Measurements from ENCODE around the gene CTAGE8.
"Not testable (repeated sequence)": the region's sequence is repeated elsewhere in the genome, so short reads cannot be mapped to it uniquely, and the experiment has no call there.

DNA sequence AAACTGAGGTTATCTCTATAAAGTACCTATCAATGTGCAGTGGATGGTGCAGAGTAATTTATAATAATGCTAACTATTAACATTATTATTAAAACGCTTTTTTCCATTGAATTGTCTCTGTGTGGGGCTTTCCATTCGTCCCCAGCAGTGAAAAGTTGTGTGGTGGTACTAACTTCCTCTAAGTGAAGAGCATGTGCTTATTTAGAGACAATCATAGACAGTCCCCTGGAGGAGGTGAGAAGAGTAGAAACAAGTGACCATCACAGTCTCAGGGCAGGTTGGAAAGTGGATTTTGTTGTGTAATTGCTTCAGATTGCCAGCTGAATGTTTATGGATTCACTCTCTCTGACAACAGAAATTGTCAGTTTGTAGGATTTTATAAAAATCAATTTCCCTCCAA, 38.1 kb downstream of the CTAGE8 start:
- TF ChIP-seq, protein P1, sequence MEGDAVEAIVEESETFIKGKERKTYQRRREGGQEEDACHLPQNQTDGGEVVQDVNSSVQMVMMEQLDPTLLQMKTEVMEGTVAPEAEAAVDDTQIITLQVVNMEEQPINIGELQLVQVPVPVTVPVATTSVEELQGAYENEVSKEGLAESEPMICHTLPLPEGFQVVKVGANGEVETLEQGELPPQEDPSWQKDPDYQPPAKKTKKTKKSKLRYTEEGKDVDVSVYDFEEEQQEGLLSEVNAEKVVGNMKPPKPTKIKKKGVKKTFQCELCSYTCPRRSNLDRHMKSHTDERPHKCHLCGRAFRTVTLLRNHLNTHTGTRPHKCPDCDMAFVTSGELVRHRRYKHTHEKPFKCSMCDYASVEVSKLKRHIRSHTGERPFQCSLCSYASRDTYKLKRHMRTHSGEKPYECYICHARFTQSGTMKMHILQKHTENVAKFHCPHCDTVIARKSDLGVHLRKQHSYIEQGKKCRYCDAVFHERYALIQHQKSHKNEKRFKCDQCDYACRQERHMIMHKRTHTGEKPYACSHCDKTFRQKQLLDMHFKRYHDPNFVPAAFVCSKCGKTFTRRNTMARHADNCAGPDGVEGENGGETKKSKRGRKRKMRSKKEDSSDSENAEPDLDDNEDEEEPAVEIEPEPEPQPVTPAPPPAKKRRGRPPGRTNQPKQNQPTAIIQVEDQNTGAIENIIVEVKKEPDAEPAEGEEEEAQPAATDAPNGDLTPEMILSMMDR (conservative IDR thresholded peaks at IDR 0.05): not testable (repeated sequence)
- not testable (repeated sequence) for TF ChIP-seq EZH2 (IDR thresholded peaks at IDR 0.05; ENCODE audit: low read depth)

Measured in PC-9 (cell line).